Stomach (tissue), 9 donors: ENCODE measurements around the gene CSF2. TPM values are rescaled to one million over a fixed set of nuclear protein-coding genes. Genes with fewer than 3 reads are reported as not detected.

ENCODE experiments used
- DNase-seq, 2 donors: peaks; one replicate each; pipeline versions ENCODE4 v3.0.0 to v3.0.0-alpha.2; 2013 to 2019
- H3K27ac ChIP-seq, 5 donors: fragments of 200-600 bp in 4 of 5; sonication (generic) in 4 of 5; one replicate each; pipeline ENCODE4 v1.5.1; 2013 to 2019; ENCODE audit warnings: mild to moderate bottlenecking in 1 of 5, moderate library complexity in 1 of 5
- H3K27me3 ChIP-seq, 3 donors: fragments of 200-600 bp; sonication (generic); one replicate each; pipeline ENCODE4 v1.5.1; 2017 to 2019; ENCODE audit warnings: mixed run types in 1 of 3
- H3K36me3 ChIP-seq, 4 donors: fragments of 200-600 bp; sonication (generic); 1 replicate in 3 of 4; 2 replicates in 1 of 4; pipeline ENCODE4 v1.5.1; 2016 to 2019
- H3K4me1 ChIP-seq, 4 donors: fragments of 200-600 bp; sonication (generic); one replicate each; pipeline ENCODE4 v1.5.1; 2016 to 2019
- H3K4me3 ChIP-seq, 4 donors: fragments of 200-600 bp; sonication (generic) in 3 of 4; one replicate each; pipeline ENCODE4 v1.5.1; 2016 to 2019; ENCODE audit warnings: mild to moderate bottlenecking in 1 of 4
- H3K9me3 ChIP-seq, 4 donors: fragments of 200-600 bp; sonication (generic); one replicate each; pipeline ENCODE4 v1.5.1; 2016 to 2019
- EP300 ChIP-seq: sonication (generic); formaldehyde crosslinking; IDR thresholded peaks from one replicate; pipeline ENCODE4 v1.6.1; 2017; ENCODE audit warnings: antibody characterized with exemption
- POLR2A ChIP-seq, 4 donors: fragments of 450-650 bp; IDR thresholded peaks; one replicate each; pipeline ENCODE4 v1.6.1; 2016; ENCODE audit warnings: antibody characterized with exemption in 4 of 4, control low read depth in 2 of 4, mild to moderate bottlenecking in 1 of 4, moderate library complexity in 1 of 4
- POLR2AphosphoS5 ChIP-seq, 3 donors: sonication (generic); formaldehyde crosslinking; IDR thresholded peaks; one replicate each; pipeline ENCODE4 v1.6.1; 2016; ENCODE audit warnings: antibody characterized with exemption in 3 of 3
- WGBS, 5 donors: extraction: QIAGEN DNeasy Blood & Tissue Kit in 3 of 5; methylation state at CpG; one replicate each; pipeline versions ENCODE4 v1.1.5 to v1.1.7; 2013 to 2018; 5-methylcytosine and 5-hydroxymethylcytosine counted together
- intact Hi-C: fragments of 100-400 bp; cut with DNase I; formaldehyde crosslinking; loops from one replicate; pipeline ENCODE4 v1.15.1; 2023; ENCODE audit warnings: low total_unique reads
- polyA plus RNA-seq, 3 donors: library from polyadenylated mRNA; stranded (reverse); fragments of 200-250 nt; gene quantifications; one replicate each; pipeline ENCODE4 v1.2.3, GENCODE V29; 2013
- total RNA-seq, 5 donors: library from RNA; depleted of rRNA; stranded (reverse); fragments of >200 nt; gene quantifications; one replicate each; pipeline versions ENCODE4 v1.1.0 to v1.2.3, GENCODE V29; 2014 to 2016
- TF ChIP-seq, protein P1 (sequence below), 7 experiments: fragments of 450-650 bp in 4 of 7; fragments of 200-600 bp in 3 of 7; sonication (generic) in 3 of 7; IDR thresholded peaks; one replicate each; pipeline ENCODE4 v1.5.1; 2016 to 2019; ENCODE audit warnings: antibody characterized with exemption in 7 of 7, control low read depth in 2 of 7, mild to moderate bottlenecking in 1 of 7
- donor health status: healthy with polysubstance abuse.
- donor health status: Bipolar disorder and iron deficiency.
- donor health status: healthy.

Gene CSF2
- total and polyA plus RNA-seq, 8 donors: not detected

- Histone ChIP-seq H3K27me3 (no peaks in the 10 kb centered on the region), H3K9me3 (no peaks in the 10 kb centered on the region), H3K4me1 (peaks cover 0 to 10% (median 0%) of the 10 kb centered on the region in 4 donors), H3K27ac (no peak overlapping the region), H3K36me3 (no peaks in the 10 kb centered on the region), H3K4me3 (no peak overlapping the region)
- WGBS, 5 donors: 81 to 92% (median 89%) methylated on average over 7 to 8 of the region's 8 CpGs
- TF ChIP-seq EP300: no peak
- no peak for TF ChIP-seq POLR2A (IDR thresholded peaks at IDR 0.05)
- TF ChIP-seq, protein P1, sequence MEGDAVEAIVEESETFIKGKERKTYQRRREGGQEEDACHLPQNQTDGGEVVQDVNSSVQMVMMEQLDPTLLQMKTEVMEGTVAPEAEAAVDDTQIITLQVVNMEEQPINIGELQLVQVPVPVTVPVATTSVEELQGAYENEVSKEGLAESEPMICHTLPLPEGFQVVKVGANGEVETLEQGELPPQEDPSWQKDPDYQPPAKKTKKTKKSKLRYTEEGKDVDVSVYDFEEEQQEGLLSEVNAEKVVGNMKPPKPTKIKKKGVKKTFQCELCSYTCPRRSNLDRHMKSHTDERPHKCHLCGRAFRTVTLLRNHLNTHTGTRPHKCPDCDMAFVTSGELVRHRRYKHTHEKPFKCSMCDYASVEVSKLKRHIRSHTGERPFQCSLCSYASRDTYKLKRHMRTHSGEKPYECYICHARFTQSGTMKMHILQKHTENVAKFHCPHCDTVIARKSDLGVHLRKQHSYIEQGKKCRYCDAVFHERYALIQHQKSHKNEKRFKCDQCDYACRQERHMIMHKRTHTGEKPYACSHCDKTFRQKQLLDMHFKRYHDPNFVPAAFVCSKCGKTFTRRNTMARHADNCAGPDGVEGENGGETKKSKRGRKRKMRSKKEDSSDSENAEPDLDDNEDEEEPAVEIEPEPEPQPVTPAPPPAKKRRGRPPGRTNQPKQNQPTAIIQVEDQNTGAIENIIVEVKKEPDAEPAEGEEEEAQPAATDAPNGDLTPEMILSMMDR (IDR thresholded peaks at IDR 0.05): no peak
- TF ChIP-seq POLR2AphosphoS5 (IDR thresholded peaks at IDR 0.05): no peak
- intact Hi-C loops: no loop called here
- no peak for DNase-seq
Observed at GRCh38 chr5:132082329-132083023, 8.9 kb downstream of the CSF2 start.

DNA sequence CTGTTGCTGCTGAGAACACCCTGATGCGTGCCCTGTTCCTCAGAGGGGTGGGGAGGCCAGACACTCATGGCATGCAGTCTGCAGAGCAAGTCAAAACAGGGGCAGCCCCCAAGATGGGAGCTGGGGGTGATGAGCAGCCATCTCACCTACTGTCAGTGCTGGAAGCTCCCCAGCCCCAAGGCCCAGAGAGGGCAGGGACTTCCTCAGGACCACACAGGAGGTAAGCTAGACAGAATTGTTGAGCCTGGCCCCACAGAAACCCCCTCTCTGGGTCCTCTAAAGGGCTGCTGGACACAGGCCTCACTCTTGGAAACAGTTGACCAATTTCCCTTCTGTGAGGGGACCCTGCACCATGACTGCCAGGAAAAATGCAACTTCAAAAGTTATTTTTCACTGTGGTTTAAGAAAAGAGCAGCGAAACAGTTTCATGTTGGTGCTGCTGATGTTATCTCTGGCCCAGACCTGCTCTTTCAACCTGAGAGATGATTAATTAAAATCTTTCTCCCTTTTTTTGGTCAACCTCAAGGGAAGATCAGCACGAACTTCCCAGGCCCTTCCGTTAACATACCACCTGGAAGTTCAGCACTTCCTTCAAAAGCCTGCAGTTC is 9.6 kb downstream of the CSF2 start:
- TF ChIP-seq EP300: no peak
- TF ChIP-seq POLR2A (IDR thresholded peaks at IDR 0.05): no peak
- no peak for TF ChIP-seq POLR2AphosphoS5 (IDR thresholded peaks at IDR 0.05)
- TF ChIP-seq, protein P1 (IDR thresholded peaks at IDR 0.05): no peak
- Histone ChIP-seq H3K27me3 (no peaks in the 10 kb centered on the region), H3K4me1 (peaks cover 0 to 10% (median 0%) of the 10 kb centered on the region in 4 donors), H3K27ac (no peak overlapping the region), H3K9me3 (no peaks in the 10 kb centered on the region), H3K4me3 (no peak overlapping the region), H3K36me3 (no peaks in the 10 kb centered on the region)
- intact Hi-C loops: no loop called here
- WGBS, 5 donors: 79 to 87% (median 86%) methylated on average over 4 of the region's 4 CpGs
- DNase-seq: no peak

DNA sequence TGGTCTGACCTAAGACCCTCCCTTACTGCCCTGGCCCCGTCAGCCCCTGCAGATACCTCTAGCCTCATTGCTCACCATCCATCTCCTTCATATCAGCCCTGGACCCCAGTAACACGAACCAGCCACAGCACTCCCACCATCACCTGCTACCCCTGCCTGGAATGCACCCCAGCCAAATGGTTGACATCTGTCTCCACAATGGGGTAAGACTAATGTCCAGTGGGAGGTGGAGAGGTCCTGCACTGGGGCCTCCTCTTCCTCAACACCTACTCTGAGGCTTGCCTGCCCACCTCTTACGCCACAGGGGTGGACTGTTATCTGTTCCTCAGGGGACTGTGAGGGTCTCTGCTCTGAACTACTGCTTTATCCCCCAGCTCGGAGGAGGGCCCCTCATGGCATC is 12.1 kb downstream of the CSF2 start:
- Histone ChIP-seq H3K4me1 (peaks cover 0 to 10% (median 0%) of the 10 kb centered on the region in 4 donors), H3K36me3 (no peaks in the 10 kb centered on the region), H3K27ac (no peak overlapping the region), H3K9me3 (no peaks in the 10 kb centered on the region), H3K4me3 (no peak overlapping the region), H3K27me3 (no peaks in the 10 kb centered on the region)
- no peak for DNase-seq
- WGBS, 5 donors: 79 to 89% (median 86%) methylated on average over 4 of the region's 4 CpGs
- intact Hi-C loops: no loop called here
- TF ChIP-seq POLR2A (IDR thresholded peaks at IDR 0.05): no peak
- no peak for TF ChIP-seq POLR2AphosphoS5 (IDR thresholded peaks at IDR 0.05)
- TF ChIP-seq EP300: no peak
- TF ChIP-seq, protein P1 (IDR thresholded peaks at IDR 0.05): no peak

DNA sequence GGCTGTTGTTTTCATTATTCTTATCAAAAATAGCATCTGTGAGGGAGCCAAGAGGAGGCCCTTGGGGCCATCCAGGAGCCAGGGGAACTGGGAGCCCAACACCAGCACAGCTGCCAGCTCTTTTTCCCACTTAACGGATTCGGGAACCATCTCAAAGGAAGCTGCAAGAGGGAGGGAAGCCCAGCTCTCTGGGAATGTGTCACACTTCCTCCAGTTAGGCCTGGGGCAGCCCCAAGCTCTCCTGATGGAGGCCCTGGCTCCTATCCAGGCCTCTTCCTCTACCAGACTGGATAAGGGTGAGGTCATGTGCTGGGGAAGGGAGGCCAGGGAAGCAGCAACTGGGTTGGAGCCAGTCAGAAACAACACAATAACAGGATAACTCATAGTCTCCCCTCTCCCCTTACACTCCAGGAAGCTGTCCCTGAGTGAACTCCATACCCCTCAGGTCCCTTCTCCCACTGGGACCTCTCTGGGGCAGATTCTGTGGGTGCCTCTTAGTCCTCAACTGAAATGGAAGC is 12.7 kb downstream of the CSF2 start:
- intact Hi-C loops: no loop called here
- DNase-seq: peak; percentile 50 to 74
- Histone ChIP-seq H3K27ac (no peak overlapping the region), H3K9me3 (no peaks in the 10 kb centered on the region), H3K4me1 (peaks cover 0 to 10% (median 0%) of the 10 kb centered on the region in 4 donors), H3K36me3 (no peaks in the 10 kb centered on the region), H3K27me3 (no peaks in the 10 kb centered on the region), H3K4me3 (no peak overlapping the region)
- TF ChIP-seq POLR2AphosphoS5 (IDR thresholded peaks at IDR 0.05) (no peak), EP300 (no peak), POLR2A (IDR thresholded peaks at IDR 0.05) (no peak)
- TF ChIP-seq, protein P1 (IDR thresholded peaks at IDR 0.05): no peak
- 46 to 66% (median 51%) methylated on average over 2 of the region's 2 CpGs for WGBS, 5 donors
